Cardiac fibroblast (primary cell): Measurements from ENCODE around the gene BLID.

Experiments used
- DNase-seq, 2 donors: peaks; one replicate each; pipeline versions ENCODE4 v3.0.0 to v3.0.0-alpha.2; 2010; ENCODE audit warnings: low read depth in 2 of 2
- H3K4me3 ChIP-seq, 2 donors: replicated peaks in 1 of 2; 1 replicate in 1 of 2; 2 replicates in 1 of 2; pipeline ENCODE4 v1.5.1; 2011; ENCODE audit warnings: low read depth in 2 of 2, low read length in 2 of 2, mild to moderate bottlenecking in 2 of 2, moderate library complexity in 1 of 2
- CTCF ChIP-seq: IDR thresholded peaks from one replicate; pipeline ENCODE4 v1.5.1; 2011; ENCODE audit warnings: low read depth, mild to moderate bottlenecking, low read length, inconsistent platforms

BLID gene

GRCh38 chr11:122082205-122082604, 33.8 kb downstream of the BLID start:
- DNase-seq = no peak
- no peak overlapping the region for H3K4me3 ChIP-seq
- TF ChIP-seq CTCF = no peak

- H3K4me3 ChIP-seq = no peak overlapping the region
- DNase-seq = no peak
- TF ChIP-seq CTCF = no peak
Measured at GRCh38 chr11:122081073-122081472, 34.9 kb downstream of the BLID start.

GRCh38 chr11:122077459-122077858, 38.6 kb downstream of the BLID start:
- TF ChIP-seq CTCF = no peak

GRCh38 chr11:122076512-122077120, 39.4 kb downstream of the BLID start:
- DNase-seq = no peak
- H3K4me3 ChIP-seq = no peak overlapping the region
- TF ChIP-seq CTCF = no peak

More at GRCh38 chr11:122077459-122077858, 38.6 kb downstream of the BLID start:
- no peak for DNase-seq
- no peak overlapping the region for H3K4me3 ChIP-seq

- no peak for DNase-seq
- TF ChIP-seq CTCF = no peak
- H3K4me3 ChIP-seq = no peak overlapping the region
Measured at GRCh38 chr11:122075016-122075415, 41.0 kb downstream of the BLID start.

- no peak for TF ChIP-seq CTCF
- DNase-seq = no peak
- no peak overlapping the region for H3K4me3 ChIP-seq
Measured at GRCh38 chr11:122074022-122074421, 42.0 kb downstream of the BLID start.

- no peak for TF ChIP-seq CTCF
- H3K4me3 ChIP-seq = no peak overlapping the region
- DNase-seq = no peak
Measured at GRCh38 chr11:122071709-122072202, 44.3 kb downstream of the BLID start.
